Loucy (cell line): ENCODE results near the gene SLC6A20.

Experiments used
- EZH2phosphoT487 ChIP-seq: fragments of 200-600 bp; IDR thresholded peaks from 2 replicates; pipeline ENCODE4 v1.6.1; 2018; ENCODE audit warnings: antibody characterized with exemption, mild to moderate bottlenecking, moderate library complexity, borderline replicate concordance
- TF ChIP-seq, protein P1 (sequence below): fragments of 200-600 bp; sonication (generic); conservative IDR thresholded peaks from 2 replicates; pipeline ENCODE4 v1.5.1; 2014; ENCODE audit warnings: mild to moderate bottlenecking, antibody characterized with exemption, low read length

DNA sequence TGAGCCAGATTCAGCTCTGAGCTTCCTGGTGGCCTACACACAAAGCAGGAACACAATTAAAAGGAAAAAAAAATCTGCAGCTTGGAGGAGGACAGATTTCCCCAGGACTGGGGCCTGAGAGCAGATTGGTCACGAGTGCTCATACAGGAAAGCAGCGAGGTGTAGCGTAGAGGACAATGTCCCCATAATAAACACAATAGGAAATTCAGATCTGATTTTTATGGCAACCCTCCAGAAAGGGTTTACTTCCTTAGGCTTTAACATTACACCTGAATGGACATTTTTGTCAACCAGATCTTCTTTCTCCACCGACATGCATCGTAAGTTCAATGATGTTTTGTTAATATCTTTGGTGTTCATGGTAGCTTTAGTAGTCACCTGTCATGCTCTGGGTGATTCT, 23.3 kb downstream of the SLC6A20 start:
- TF ChIP-seq, protein P1, sequence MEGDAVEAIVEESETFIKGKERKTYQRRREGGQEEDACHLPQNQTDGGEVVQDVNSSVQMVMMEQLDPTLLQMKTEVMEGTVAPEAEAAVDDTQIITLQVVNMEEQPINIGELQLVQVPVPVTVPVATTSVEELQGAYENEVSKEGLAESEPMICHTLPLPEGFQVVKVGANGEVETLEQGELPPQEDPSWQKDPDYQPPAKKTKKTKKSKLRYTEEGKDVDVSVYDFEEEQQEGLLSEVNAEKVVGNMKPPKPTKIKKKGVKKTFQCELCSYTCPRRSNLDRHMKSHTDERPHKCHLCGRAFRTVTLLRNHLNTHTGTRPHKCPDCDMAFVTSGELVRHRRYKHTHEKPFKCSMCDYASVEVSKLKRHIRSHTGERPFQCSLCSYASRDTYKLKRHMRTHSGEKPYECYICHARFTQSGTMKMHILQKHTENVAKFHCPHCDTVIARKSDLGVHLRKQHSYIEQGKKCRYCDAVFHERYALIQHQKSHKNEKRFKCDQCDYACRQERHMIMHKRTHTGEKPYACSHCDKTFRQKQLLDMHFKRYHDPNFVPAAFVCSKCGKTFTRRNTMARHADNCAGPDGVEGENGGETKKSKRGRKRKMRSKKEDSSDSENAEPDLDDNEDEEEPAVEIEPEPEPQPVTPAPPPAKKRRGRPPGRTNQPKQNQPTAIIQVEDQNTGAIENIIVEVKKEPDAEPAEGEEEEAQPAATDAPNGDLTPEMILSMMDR, result no peak
- no peak for TF ChIP-seq EZH2phosphoT487
